Upper lobe of left lung (tissue), 6 donors: ENCODE data around the gene KCNK6. TPM values are rescaled to one million over a fixed set of nuclear protein-coding genes. Genes with fewer than 3 reads are reported as not detected.

Experiments
- ATAC-seq, 2 donors: fragments of 200-7000 bp; cut with Tn5 transposase; one replicate each; pipeline ENCODE4 v1.9.1; 2022; ENCODE audit warnings: mild to moderate bottlenecking in 2 of 2, moderate library complexity in 2 of 2; ENCODE audit not compliant: low FRiP score in 2 of 2
- DNase-seq, 2 donors: peaks; one replicate each; pipeline ENCODE4 v3.0.0-alpha.2; 2019 to 2020
- H3K27ac ChIP-seq, 4 donors: fragments of 200-600 bp; sonication (generic); one replicate each; pipeline ENCODE4 v1.5.1; 2016 to 2019
- H3K27me3 ChIP-seq, 4 donors: fragments of 200-600 bp; sonication (generic); one replicate each; pipeline ENCODE4 v1.5.1; 2017 to 2019
- H3K36me3 ChIP-seq, 4 donors: fragments of 200-600 bp; sonication (generic); one replicate each; pipeline ENCODE4 v1.5.1; 2016 to 2019
- H3K4me1 ChIP-seq, 4 donors: fragments of 200-600 bp; sonication (generic); one replicate each; pipeline ENCODE4 v1.5.1; 2018 to 2019
- H3K4me3 ChIP-seq, 4 donors: fragments of 200-600 bp; sonication (generic); one replicate each; pipeline ENCODE4 v1.5.1; 2017 to 2019; ENCODE audit warnings: mild to moderate bottlenecking in 2 of 4, moderate library complexity in 1 of 4
- H3K9me3 ChIP-seq, 4 donors: fragments of 200-600 bp; sonication (generic); one replicate each; pipeline ENCODE4 v1.5.1; 2018 to 2019
- EP300 ChIP-seq, 4 donors: sonication (generic); formaldehyde crosslinking; IDR thresholded peaks; one replicate each; pipeline ENCODE4 v1.5.1; 2017; ENCODE audit warnings: antibody characterized with exemption in 4 of 4, control low read depth in 2 of 4
- POLR2A ChIP-seq, 4 donors: fragments of 450-650 bp; IDR thresholded peaks; one replicate each; pipeline ENCODE4 v1.5.1; 2016 to 2017; ENCODE audit warnings: antibody characterized with exemption in 4 of 4, mild to moderate bottlenecking in 2 of 4
- POLR2AphosphoS5 ChIP-seq, 2 donors: sonication (generic); formaldehyde crosslinking; IDR thresholded peaks; one replicate each; pipeline ENCODE4 v1.5.1; 2017; ENCODE audit warnings: antibody characterized with exemption in 2 of 2
- WGBS, 2 donors: methylation state at CpG; one replicate each; pipeline ENCODE4 v1.1.5; 2017 to 2018; 5-methylcytosine and 5-hydroxymethylcytosine counted together
- total RNA-seq, 6 donors: library from RNA; depleted of rRNA in 4 of 6; stranded (reverse); fragments of >200 nt in 4 of 6; gene quantifications; one replicate each; pipeline versions ENCODE4 v1.1.0 to v1.2.1, GENCODE V29; 2016 to 2021
- TF ChIP-seq, protein P1 (sequence below), 6 experiments: fragments of 450-650 bp in 4 of 6; fragments of 200-600 bp in 2 of 6; sonication (generic) in 2 of 6; IDR thresholded peaks; one replicate each; pipeline ENCODE4 v1.5.1; 2016 to 2019; ENCODE audit warnings: antibody characterized with exemption in 6 of 6
- donor health status: DM: no; HTN: no; CAD: no; lungs with moderate emphysema.
- donor health status: DM: no; HTN: yes; CAD: no; lungs with severe emphysema.

The KCNK6 gene
- total RNA-seq, 6 donors from 2014 or later = 6.8 to 22.0 (median 12.0) TPM

DNA sequence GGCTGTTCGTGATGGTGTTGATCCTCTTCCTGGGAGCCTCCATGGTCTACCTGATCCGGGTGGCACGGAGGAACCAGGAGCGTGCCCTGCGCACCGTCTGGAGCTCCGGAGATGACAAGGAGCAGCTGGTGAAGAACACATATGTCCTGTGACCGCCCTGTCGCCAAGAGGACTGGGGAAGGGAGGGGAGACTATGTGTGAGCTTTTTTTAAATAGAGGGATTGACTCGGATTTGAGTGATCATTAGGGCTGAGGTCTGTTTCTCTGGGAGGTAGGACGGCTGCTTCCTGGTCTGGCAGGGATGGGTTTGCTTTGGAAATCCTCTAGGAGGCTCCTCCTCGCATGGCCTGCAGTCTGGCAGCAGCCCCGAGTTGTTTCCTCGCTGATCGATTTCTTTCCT lies 27.8 kb upstream of the KCNK6 start:
- no peak for TF ChIP-seq EP300 (IDR thresholded peaks at IDR 0.05)
- no peak for TF ChIP-seq POLR2A (IDR thresholded peaks at IDR 0.05)
- TF ChIP-seq, protein P1, sequence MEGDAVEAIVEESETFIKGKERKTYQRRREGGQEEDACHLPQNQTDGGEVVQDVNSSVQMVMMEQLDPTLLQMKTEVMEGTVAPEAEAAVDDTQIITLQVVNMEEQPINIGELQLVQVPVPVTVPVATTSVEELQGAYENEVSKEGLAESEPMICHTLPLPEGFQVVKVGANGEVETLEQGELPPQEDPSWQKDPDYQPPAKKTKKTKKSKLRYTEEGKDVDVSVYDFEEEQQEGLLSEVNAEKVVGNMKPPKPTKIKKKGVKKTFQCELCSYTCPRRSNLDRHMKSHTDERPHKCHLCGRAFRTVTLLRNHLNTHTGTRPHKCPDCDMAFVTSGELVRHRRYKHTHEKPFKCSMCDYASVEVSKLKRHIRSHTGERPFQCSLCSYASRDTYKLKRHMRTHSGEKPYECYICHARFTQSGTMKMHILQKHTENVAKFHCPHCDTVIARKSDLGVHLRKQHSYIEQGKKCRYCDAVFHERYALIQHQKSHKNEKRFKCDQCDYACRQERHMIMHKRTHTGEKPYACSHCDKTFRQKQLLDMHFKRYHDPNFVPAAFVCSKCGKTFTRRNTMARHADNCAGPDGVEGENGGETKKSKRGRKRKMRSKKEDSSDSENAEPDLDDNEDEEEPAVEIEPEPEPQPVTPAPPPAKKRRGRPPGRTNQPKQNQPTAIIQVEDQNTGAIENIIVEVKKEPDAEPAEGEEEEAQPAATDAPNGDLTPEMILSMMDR (IDR thresholded peaks at IDR 0.05) = no peak
- no peak for TF ChIP-seq POLR2AphosphoS5 (IDR thresholded peaks at IDR 0.05)
- Histone ChIP-seq H3K27me3 (no peaks in the 10 kb centered on the region), H3K4me1 (peaks cover 8 to 35% (median 13%) of the 10 kb centered on the region in 4 donors), H3K27ac (peak overlapping the region in 3 of 4 donors; percentile 32 to 80 (median 73)), H3K9me3 (no peaks in the 10 kb centered on the region), H3K36me3 (peaks cover 6 to 44% (median 37%) of the 10 kb centered on the region in 4 donors), H3K4me3 (no peak overlapping the region)
- WGBS, 2 donors = 85% methylated on average over 15 of the region's 15 CpGs
- no peak for DNase-seq
- no peak for ATAC-seq

GRCh38 chr19:38293281-38293680 lies 26.4 kb upstream of the KCNK6 start:
- peaks cover under 1 to 22% (median 11%) of the 10 kb centered on the region in 4 donors for H3K4me1 ChIP-seq
- H3K9me3 ChIP-seq = no peaks in the 10 kb centered on the region
- no peak overlapping the region for H3K4me3 ChIP-seq
- TF ChIP-seq POLR2AphosphoS5 (IDR thresholded peaks at IDR 0.05) (no peak), POLR2A (IDR thresholded peaks at IDR 0.05) (no peak), EP300 (IDR thresholded peaks at IDR 0.05) (no peak)
- TF ChIP-seq, protein P1 (IDR thresholded peaks at IDR 0.05) = no peak
- H3K36me3 ChIP-seq = peaks cover 6 to 37% (median 28%) of the 10 kb centered on the region in 4 donors
- 88 to 98% methylated on average over 9 of the region's 9 CpGs for WGBS, 2 donors
- no peaks in the 10 kb centered on the region for H3K27me3 ChIP-seq
- no peak for DNase-seq
- no peak for ATAC-seq
- H3K27ac ChIP-seq = no peak overlapping the region

GRCh38 chr19:38294090-38294489 lies 25.6 kb upstream of the KCNK6 start:
- Histone ChIP-seq H3K27ac (no peak overlapping the region), H3K27me3 (no peaks in the 10 kb centered on the region), H3K4me1 (peaks cover 0 to 20% (median 10%) of the 10 kb centered on the region in 4 donors), H3K4me3 (no peak overlapping the region), H3K9me3 (no peaks in the 10 kb centered on the region), H3K36me3 (peaks cover 6 to 31% (median 21%) of the 10 kb centered on the region in 4 donors)
- no peak for ATAC-seq
- no peak for DNase-seq
- 87% methylated on average over 7 to 8 of the region's 8 CpGs for WGBS, 2 donors
- no peak for TF ChIP-seq POLR2AphosphoS5 (IDR thresholded peaks at IDR 0.05)
- TF ChIP-seq POLR2A (IDR thresholded peaks at IDR 0.05) = no peak
- TF ChIP-seq, protein P1 (IDR thresholded peaks at IDR 0.05) = no peak
- TF ChIP-seq EP300 (IDR thresholded peaks at IDR 0.05) = no peak

DNA sequence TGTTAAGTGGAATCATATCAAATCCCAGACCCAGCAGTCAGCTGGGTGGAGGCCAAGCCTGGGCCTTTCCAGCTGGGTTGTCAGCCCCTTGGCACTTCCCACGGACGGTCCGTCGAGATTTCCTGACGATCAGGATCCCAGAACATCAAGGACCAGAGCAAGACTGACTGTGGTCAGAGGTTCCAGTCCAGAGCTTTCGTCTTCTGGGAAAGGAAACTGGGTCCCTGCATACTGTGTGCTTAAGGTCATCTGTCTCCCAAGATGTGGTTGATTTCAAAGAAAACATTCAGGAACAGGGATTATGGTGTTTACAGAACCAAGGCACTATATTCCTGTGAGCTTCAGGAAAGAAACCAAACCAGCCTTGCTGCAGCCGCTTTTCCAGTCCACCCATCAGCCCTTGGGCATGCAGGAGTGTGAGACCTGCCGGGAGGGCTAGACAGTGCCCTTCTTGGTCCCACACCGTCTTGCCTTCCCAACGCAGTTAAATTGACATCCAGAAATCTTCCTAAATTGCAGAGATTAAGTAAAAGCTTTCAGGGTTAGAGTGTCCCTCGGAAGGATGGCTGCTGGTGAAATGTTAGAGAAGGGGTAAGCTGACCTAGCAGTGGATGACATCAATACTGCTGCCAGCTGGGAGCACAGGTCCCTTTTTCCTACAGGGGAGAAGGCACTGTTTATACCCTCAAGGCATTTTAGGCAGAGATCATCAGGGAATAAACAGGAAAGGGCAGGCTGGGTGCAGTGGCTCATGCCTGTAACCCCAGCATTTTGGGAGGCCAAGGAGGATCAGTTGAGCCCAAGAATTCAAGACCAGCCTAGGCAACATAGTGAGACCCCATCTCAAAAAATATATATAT lies 20.6 kb upstream of the KCNK6 start:
- 60 to 71% methylated on average over 11 of the region's 11 CpGs for WGBS, 2 donors
- H3K27ac ChIP-seq = peak overlapping the region in 2 of 4 donors; percentile 35 to 57
- TF ChIP-seq, protein P1 (IDR thresholded peaks at IDR 0.05) = no peak
- TF ChIP-seq POLR2AphosphoS5 (IDR thresholded peaks at IDR 0.05) (peak in 1 of 2 donors; percentile 12), POLR2A (IDR thresholded peaks at IDR 0.05) (no peak), EP300 (IDR thresholded peaks at IDR 0.05) (peak in 1 of 4 donors; percentile 9)
- no peak for DNase-seq
- H3K9me3 ChIP-seq = no peaks in the 10 kb centered on the region
- ATAC-seq = no peak
- H3K27me3 ChIP-seq = no peaks in the 10 kb centered on the region
- no peaks in the 10 kb centered on the region for H3K36me3 ChIP-seq
- H3K4me1 ChIP-seq = peaks cover 0 to 10% (median 4%) of the 10 kb centered on the region in 4 donors
- H3K4me3 ChIP-seq = no peak overlapping the region
